LHCN-M2 (cell line): ENCODE results near the gene ARL4A. TPM values are rescaled to one million over a fixed set of nuclear protein-coding genes. Genes with fewer than 3 reads are reported as not detected.
A peak's percentile ranks its signal among the peaks of the same experiment; 100 is the strongest.
"Not testable (repeated sequence)": the region's sequence is repeated elsewhere in the genome, so short reads cannot be mapped to it uniquely, and the experiment has no call there.

Experiments used
- DNase-seq: peaks from one replicate; pipeline ENCODE4 v3.0.0-alpha.2; 2012; ENCODE audit warnings: low read depth
- polyA plus RNA-seq: library from polyadenylated mRNA; unstranded; fragments of >200 nt; gene quantifications from one replicate; pipeline ENCODE4 v1.2.1, GENCODE V29; 2012; ENCODE audit warnings: missing spikeins
- total RNA-seq: library from RNA; depleted of rRNA; stranded (reverse); fragments of >200 nt; gene quantifications from 2 replicates; pipeline ENCODE4 v1.2.3, GENCODE V29; 2014; rRNA removed

ARL4A gene
- 37.0 and 38.3 TPM in 2 replicates for total RNA-seq
- polyA plus RNA-seq: 16.6 TPM

GRCh38 chr7:12686891-12687717 is at the start of gene ARL4A:
ARL4A (plus strand) TSS chr7:12687633; CDS start chr7:12688255, 622 bp downstream.
- peak; percentile 99 for DNase-seq

- DNase-seq: peak; percentile 41
These were observed 49.4 kb upstream of the ARL4A start for GRCh38 chr7:12637819-12638592.

- DNase-seq: peak; percentile 50
These were observed 48.5 kb upstream of the ARL4A start for GRCh38 chr7:12638851-12639456.

GRCh38 chr7:12640299-12641096 is 46.9 kb upstream of the ARL4A start:
- no peak for DNase-seq

GRCh38 chr7:12641196-12641595 is 46.2 kb upstream of the ARL4A start:
- no peak for DNase-seq

- no peak for DNase-seq
These were observed 44.9 kb upstream of the ARL4A start for GRCh38 chr7:12642508-12642907.

GRCh38 chr7:12643001-12643643 is 44.3 kb upstream of the ARL4A start:
- no peak for DNase-seq

GRCh38 chr7:12643644-12644043 is 43.8 kb upstream of the ARL4A start:
- no peak for DNase-seq

GRCh38 chr7:12645212-12645611 is 42.2 kb upstream of the ARL4A start:
- DNase-seq: not testable (repeated sequence)

GRCh38 chr7:12646139-12646538 is 41.3 kb upstream of the ARL4A start:
- DNase-seq: peak; percentile 38

GRCh38 chr7:12647364-12648219 is 39.8 kb upstream of the ARL4A start:
- DNase-seq: peak; percentile 64

- no peak for DNase-seq
These were observed 38.6 kb upstream of the ARL4A start for GRCh38 chr7:12648704-12649261.

- no peak for DNase-seq
These were observed 38.1 kb upstream of the ARL4A start for GRCh38 chr7:12649348-12649747.

GRCh38 chr7:12650080-12650479 is 37.4 kb upstream of the ARL4A start:
- DNase-seq: no peak

- DNase-seq: no peak
These were observed 34.3 kb upstream of the ARL4A start for GRCh38 chr7:12653110-12653509.

- peak; percentile 59 for DNase-seq
These were observed 33.9 kb upstream of the ARL4A start for GRCh38 chr7:12653518-12653917.

GRCh38 chr7:12655161-12655560 is 32.3 kb upstream of the ARL4A start:
- no peak for DNase-seq

GRCh38 chr7:12660423-12660822 is 27.0 kb upstream of the ARL4A start:
- DNase-seq: peak; percentile 97

GRCh38 chr7:12660986-12661385 is 26.4 kb upstream of the ARL4A start:
- peak; percentile 12 for DNase-seq

GRCh38 chr7:12661581-12661980 is 25.9 kb upstream of the ARL4A start:
- DNase-seq: no peak
